GM23248 (cell line): Measurements from ENCODE around the gene FBXW4.

ENCODE experiments used
- EZH2 ChIP-seq: fragments of 200-600 bp; sonication (generic); IDR thresholded peaks from 2 replicates; pipeline ENCODE4 v1.6.1; 2018; ENCODE audit warnings: antibody characterized with exemption, mild to moderate bottlenecking; ENCODE audit not compliant: insufficient read depth, poor library complexity, severe bottlenecking
- EZH2phosphoT487 ChIP-seq: fragments of 200-600 bp; sonication (generic); IDR thresholded peaks from 2 replicates; pipeline ENCODE4 v1.6.1; 2018; ENCODE audit warnings: antibody characterized with exemption, moderate library complexity, mild to moderate bottlenecking, low read depth; ENCODE audit not compliant: insufficient read depth

- TF ChIP-seq EZH2phosphoT487 = no peak
- no peak for TF ChIP-seq EZH2
Measured at GRCh38 chr10:101712997-101713396, 18.0 kb upstream of the FBXW4 start.
